GM12891 (cell line): ENCODE results near the gene GRPEL1.

ENCODE experiments used
- PAX5 ChIP-seq: IDR thresholded peaks from 2 replicates; pipeline ENCODE4 v1.6.1; 2011; ENCODE audit warnings: low read length, moderate library complexity, mild to moderate bottlenecking; ENCODE audit not compliant: insufficient read depth, severe bottlenecking
- POLR2A ChIP-seq: IDR thresholded peaks from 2 replicates; pipeline ENCODE4 v1.6.1; 2011; ENCODE audit warnings: low read depth, low read length, control low read depth
- POU2F2 ChIP-seq: IDR thresholded peaks from 2 replicates; pipeline ENCODE4 v1.6.1; 2011; ENCODE audit warnings: low read depth, mild to moderate bottlenecking, control low read depth, low read length, moderate library complexity
- SPI1 ChIP-seq: IDR thresholded peaks from 2 replicates; pipeline ENCODE4 v1.6.1; 2011; ENCODE audit warnings: low read depth, low read length, control low read depth
- TAF1 ChIP-seq: IDR thresholded peaks from 2 replicates; pipeline ENCODE4 v1.6.1; 2011; ENCODE audit warnings: low read depth, low read length, control low read depth

DNA sequence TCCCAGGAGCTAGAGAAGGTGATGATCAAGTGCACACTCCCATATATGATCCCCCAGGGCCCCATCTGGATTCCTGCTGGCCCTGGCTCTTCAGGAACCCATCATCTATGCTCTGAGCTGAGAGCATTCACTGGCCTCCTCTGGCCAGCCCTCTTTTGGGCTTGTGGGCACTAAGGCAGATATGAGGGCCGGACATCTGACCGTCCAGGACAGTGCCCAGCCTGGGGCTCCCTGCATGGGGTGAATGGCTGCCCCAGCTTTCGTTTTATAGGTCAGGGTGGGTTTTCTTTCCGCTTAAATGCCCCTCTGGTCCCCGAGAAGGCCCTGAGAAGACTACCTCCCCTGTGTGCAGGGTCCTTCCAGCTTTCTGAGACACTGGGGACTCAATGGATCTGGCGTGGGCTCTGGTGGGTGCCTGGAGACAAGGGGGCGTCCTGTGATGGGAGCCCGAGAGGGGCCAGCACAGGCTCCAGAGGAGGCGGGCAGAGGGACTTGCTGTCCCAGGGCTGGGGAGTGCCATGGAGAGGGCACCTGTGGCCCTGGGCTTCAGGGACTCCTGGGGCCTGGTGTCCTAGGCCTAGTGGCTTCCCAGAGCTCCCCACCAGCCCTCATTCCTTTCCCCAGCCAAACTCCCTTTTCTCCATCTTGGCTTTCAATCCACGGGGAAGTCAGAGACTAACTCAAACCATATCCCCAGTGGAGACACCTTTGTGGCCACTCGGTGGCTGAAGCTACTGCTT, 39.5 kb upstream of the GRPEL1 start:
- TF ChIP-seq POLR2A, result no peak
- TF ChIP-seq TAF1, result no peak
- no peak for TF ChIP-seq SPI1
- no peak for TF ChIP-seq PAX5
- no peak for TF ChIP-seq POU2F2
